ENCODE data around the gene MTMR12. TPM values are rescaled to one million over a fixed set of nuclear protein-coding genes. Genes with fewer than 3 reads are reported as not detected.

MTMR12 gene
- total RNA-seq (10 to 100 TPM; 15.4 to 27.2 (median 19.9) TPM), polyA plus RNA-seq (1 to 10 TPM; 5.4 to 5.6 TPM)
- long read RNA-seq, donor 1, full-length matches to known transcripts: 2 of 35 reads
- long read RNA-seq, donor 1, partial matches to known transcripts: 2 of 35 reads
- long read RNA-seq, donor 1, other reads (novel, unspliced or antisense): 31 of 35 reads
- long read RNA-seq, donor 2, partial matches to known transcripts: 1 of 25 reads
- long read RNA-seq, donor 2, other reads (novel, unspliced or antisense): 24 of 25 reads
- long read RNA-seq, donor 3, full-length matches to known transcripts: 2 of 14 reads
- long read RNA-seq, donor 3, partial matches to known transcripts: 2 of 14 reads
- long read RNA-seq, donor 3, other reads (novel, unspliced or antisense): 10 of 14 reads

- Histone ChIP-seq H3K27ac (peak within 1 kb of the TSS; percentile 94 to 99 (median 98)), H3K36me3 (peaks cover 0 to 4% (median 0%) of the 10 kb centered on the region in 9 donors), H3K27me3 (no peaks in the 10 kb centered on the region), H3K4me3 (peak within 1 kb of the TSS; percentile 65 to 96 (median 88)), H3K9me3 (no peaks in the 10 kb centered on the region), H3K4me1 (peaks cover 0 to 47% (median 38%) of the 10 kb centered on the region in 9 donors)
- peak in 1 of 9 donors; percentile 18 for TF ChIP-seq CTCF (IDR thresholded peaks at IDR 0.05)
- intact Hi-C loops (cut with DNase I): loop anchor here in 5 of 10 donors (5.0 to 10.0 kb wide), 3 partner anchors 35 to 80 kb away; no protein-coding TSS in a partner anchor
- WGBS, 2 donors: 0% methylated on average over 54 to 83 of the region's 83 CpGs
- ATAC-seq: peak; percentile 97 to 99 (median 98)
- peak; percentile 100 for DNase-seq
Measured at GRCh38 chr5:32312595-32313332, at the start of gene MTMR12. TSS of gene MTMR12 (minus strand) at chr5:32312939. CDS start at chr5:32312838, 101 bp downstream.

DNA sequence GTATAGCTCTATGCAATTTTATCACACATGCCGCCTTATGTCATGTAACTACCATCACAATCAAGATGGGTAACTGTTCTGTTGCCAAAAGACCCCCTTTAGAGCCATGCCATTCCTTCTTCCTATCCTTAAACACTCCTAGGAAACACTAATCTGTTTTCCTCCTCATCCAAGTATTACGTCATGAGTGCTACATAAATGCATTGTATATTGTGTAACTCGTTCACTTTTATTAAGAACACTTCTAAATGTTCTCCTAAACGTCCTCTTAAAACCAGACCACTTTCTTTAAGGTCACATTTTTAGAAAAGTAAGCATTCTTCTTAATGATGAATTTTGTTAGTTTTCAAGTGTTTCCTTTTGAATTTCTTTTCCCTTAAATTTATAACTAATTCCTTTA is 49.8 kb upstream of the MTMR12 start:
- no peak for ATAC-seq
- WGBS, 2 donors: 89 to 90% methylated on average over 4 of the region's 4 CpGs

DNA sequence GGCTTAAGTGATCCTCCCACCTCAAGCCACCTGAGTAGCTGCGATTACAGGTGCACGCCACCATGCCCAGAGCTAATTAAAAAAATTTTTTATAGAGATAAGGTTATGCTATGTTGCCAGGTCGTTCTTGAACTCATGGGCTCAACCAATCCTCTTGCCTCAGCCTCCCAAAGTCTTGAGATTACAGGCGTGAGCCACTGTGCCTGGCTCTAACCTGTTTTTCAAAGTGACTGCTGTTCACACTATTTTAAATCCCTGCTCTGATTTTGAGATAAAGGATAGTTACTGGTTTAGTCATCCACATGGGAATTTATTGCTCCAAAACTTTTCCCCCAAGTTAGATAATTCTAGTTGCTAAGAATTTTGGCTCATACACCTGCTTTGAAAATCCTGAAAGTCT is 48.2 kb upstream of the MTMR12 start:
- DNase-seq (no peak), ATAC-seq (no peak)
- no peak overlapping the region for H3K27ac ChIP-seq
- H3K4me3 ChIP-seq: no peak overlapping the region
- peaks cover 0 to 100% (median 29%) of the 10 kb centered on the region in 9 donors for H3K36me3 ChIP-seq
- H3K9me3 ChIP-seq: no peaks in the 10 kb centered on the region
- intact Hi-C loops (cut with DNase I): no loop called here
- H3K4me1 ChIP-seq: no peaks in the 10 kb centered on the region
- H3K27me3 ChIP-seq: no peaks in the 10 kb centered on the region
- 92 to 96% methylated on average over 4 of the region's 4 CpGs for WGBS, 2 donors
- no peak for TF ChIP-seq CTCF (IDR thresholded peaks at IDR 0.05)

More for the DNA sequence above, 49.8 kb upstream of the MTMR12 start:
- Histone ChIP-seq H3K9me3 (no peaks in the 10 kb centered on the region), H3K27me3 (no peaks in the 10 kb centered on the region), H3K4me3 (no peak overlapping the region), H3K4me1 (no peaks in the 10 kb centered on the region), H3K27ac (no peak overlapping the region), H3K36me3 (peaks cover 0 to 97% (median 24%) of the 10 kb centered on the region in 9 donors)
- DNase-seq: no peak
- intact Hi-C loops (cut with DNase I): no loop called here
- TF ChIP-seq CTCF (IDR thresholded peaks at IDR 0.05): no peak

DNA sequence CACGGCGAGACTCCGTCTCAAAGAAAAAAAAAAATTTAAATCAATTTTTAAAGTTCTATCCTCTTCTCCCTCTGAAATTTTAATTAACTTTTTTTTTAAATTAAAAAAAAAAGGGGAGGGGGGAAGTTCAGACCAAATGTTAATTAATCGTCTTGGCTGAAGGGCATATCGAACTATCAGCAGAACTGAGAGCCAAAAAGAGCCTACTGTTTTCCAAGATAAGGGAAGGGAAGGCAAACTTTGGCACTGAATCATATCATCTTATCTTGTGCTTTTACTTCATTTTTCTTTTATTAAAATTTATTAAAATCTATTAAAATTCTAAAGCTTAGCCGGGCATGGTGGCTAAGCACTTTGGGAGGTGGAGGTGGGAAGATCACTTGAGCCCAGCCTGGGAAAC is 45.9 kb upstream of the MTMR12 start:
- DNase-seq (no peak), ATAC-seq (no peak)
- TF ChIP-seq CTCF (IDR thresholded peaks at IDR 0.05): no peak
- 86% methylated on average over 6 of the region's 6 CpGs for WGBS, 2 donors
- Histone ChIP-seq H3K27ac (no peak overlapping the region), H3K4me3 (no peak overlapping the region), H3K4me1 (no peaks in the 10 kb centered on the region), H3K27me3 (no peaks in the 10 kb centered on the region), H3K9me3 (no peaks in the 10 kb centered on the region), H3K36me3 (peaks cover 0 to 100% (median 27%) of the 10 kb centered on the region in 9 donors)
- intact Hi-C loops (cut with DNase I): no loop called here
